D721Med (cell line): ENCODE results near the gene GALNT12.

ENCODE experiments used
- DNase-seq: peaks from one replicate; pipeline ENCODE4 v3.0.0; 2011; ENCODE audit warnings: low spot score; ENCODE audit not compliant: insufficient read length
- FAIRE-seq: peaks from 2 replicates; lab custom pipeline; 2011; peaks lifted over from hg19 to GRCh38; lab: Jason Lieb, UNC
- TF ChIP-seq, protein P1 (sequence below): IDR thresholded peaks from 2 replicates; pipeline ENCODE4 v1.5.1; 2012; ENCODE audit warnings: mild to moderate bottlenecking, control low read depth; ENCODE audit not compliant: insufficient read depth; ENCODE audit errors: missing control alignments

GALNT12 gene

DNA sequence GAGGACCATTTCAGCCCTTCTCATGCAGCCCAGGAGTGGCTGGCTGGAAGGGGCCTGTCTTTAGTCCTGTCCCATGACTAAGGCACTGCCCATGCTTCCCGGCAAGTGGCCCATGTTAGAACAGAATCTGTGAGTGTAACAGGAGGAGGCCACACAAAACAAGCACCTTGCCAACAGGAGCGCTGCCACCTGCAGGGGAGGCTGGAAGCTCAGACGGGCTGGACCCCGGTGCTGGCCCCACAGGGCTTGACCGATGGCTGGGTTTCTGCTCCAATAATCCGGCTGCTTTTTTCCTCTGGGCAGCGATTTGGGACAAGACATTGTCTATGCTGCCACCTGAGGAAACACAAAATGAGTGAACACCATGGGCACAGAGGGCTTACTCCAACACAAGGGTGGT, 39.6 kb upstream of the GALNT12 start:
- DNase-seq (no peak), FAIRE-seq (no peak)
- TF ChIP-seq, protein P1, sequence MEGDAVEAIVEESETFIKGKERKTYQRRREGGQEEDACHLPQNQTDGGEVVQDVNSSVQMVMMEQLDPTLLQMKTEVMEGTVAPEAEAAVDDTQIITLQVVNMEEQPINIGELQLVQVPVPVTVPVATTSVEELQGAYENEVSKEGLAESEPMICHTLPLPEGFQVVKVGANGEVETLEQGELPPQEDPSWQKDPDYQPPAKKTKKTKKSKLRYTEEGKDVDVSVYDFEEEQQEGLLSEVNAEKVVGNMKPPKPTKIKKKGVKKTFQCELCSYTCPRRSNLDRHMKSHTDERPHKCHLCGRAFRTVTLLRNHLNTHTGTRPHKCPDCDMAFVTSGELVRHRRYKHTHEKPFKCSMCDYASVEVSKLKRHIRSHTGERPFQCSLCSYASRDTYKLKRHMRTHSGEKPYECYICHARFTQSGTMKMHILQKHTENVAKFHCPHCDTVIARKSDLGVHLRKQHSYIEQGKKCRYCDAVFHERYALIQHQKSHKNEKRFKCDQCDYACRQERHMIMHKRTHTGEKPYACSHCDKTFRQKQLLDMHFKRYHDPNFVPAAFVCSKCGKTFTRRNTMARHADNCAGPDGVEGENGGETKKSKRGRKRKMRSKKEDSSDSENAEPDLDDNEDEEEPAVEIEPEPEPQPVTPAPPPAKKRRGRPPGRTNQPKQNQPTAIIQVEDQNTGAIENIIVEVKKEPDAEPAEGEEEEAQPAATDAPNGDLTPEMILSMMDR, result no peak

- no peak for FAIRE-seq
- DNase-seq, result no peak
- TF ChIP-seq, protein P1, result no peak
These were observed 39.1 kb upstream of the GALNT12 start for GRCh38 chr9:98768344-98768743.

DNA sequence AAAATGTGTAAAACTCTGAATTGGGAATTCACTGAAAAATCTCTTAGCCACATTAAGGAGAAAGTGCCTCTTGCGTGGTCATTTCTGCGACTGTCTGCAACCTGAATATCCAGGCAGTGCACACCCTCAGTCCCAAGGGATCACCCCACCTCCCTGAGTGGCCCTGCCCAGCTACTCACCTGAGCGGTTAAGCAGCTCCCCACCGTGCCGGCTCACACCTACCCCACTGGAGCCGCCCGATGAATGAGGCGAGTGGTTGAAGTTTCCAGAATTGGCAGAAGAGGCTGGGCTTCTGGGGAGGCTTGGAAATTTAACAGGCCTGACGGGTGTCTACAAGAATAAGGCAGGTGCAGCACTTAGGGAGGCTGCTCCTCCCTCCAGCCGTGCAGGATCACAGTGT, 36.8 kb upstream of the GALNT12 start:
- TF ChIP-seq, protein P1, result no peak
- DNase-seq (no peak), FAIRE-seq (no peak)

- TF ChIP-seq, protein P1, result no peak
- FAIRE-seq, result no peak
These were observed 36.1 kb upstream of the GALNT12 start for GRCh38 chr9:98771209-98771874.

DNA sequence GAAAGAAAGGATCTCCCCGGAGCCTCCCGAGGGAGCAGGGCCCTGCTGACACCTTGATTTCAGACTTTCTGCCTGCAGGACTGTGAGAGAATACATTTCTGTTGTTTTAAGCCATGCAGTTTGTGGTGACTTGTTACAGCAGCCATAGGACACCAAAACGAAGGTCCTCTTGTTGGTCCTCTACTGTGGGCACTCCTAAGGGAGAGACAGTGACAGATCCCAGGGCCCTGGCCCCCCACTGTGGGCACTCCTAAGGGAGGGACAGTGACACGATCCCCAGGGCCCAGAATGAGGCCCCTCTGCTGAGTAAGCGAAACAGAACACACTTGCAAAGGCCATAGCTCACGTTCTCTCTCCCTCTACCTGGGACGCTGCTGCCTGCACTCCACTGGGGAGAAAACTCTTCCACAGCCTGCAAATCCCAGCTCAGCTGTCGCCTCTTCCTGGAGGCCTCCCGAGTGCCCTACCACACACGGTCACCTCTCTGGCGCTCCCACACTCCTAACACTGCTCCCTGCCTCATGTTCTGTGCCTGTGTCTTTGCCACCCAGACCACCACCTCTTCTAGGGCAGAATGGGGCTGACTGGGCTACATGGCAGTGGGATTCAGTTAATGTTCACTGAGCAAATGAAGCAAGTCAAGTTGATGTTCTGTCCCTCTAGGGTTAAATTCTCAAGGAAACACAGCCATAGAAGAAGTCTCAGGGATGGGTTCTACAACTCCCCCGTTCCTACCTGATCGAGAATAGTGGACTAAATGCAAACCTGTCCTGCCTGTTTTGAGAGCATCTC, 34.9 kb upstream of the GALNT12 start:
- FAIRE-seq, result no peak
- no peak for DNase-seq

More at GRCh38 chr9:98771209-98771874, 36.1 kb upstream of the GALNT12 start:
- no peak for DNase-seq

GRCh38 chr9:98773721-98774120, 33.7 kb upstream of the GALNT12 start:
- TF ChIP-seq, protein P1, result no peak
- FAIRE-seq (no peak), DNase-seq (no peak)

More for the DNA sequence above, 34.9 kb upstream of the GALNT12 start:
- TF ChIP-seq, protein P1, result no peak

DNA sequence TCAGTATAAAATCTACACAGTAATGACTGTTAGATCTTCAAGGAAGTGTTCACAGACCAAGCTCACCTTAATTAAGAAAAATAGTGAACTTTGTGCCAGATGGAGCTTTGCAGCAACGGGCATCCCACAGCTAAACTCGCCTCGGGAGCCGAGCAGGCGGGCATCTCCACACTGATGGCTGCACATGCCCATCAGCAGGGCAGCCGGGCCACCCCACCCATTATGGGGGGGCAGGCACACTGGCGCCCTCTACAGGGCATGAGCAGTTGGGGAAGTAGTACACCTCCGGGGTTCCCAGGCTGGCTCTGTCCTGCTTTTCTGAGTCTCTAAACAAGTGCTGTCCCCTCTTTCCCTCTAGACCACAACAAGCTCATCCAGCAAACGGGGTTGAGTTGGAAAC, 32.7 kb upstream of the GALNT12 start:
- no peak for DNase-seq
- no peak for FAIRE-seq

More for the DNA sequence above, 32.7 kb upstream of the GALNT12 start:
- TF ChIP-seq, protein P1, result peak; percentile 30
